Immature natural killer cell (primary cell): ENCODE measurements around the gene CHCT1. TPM values are rescaled to one million over a fixed set of nuclear protein-coding genes. Genes with fewer than 3 reads are reported as not detected.
"Not testable (repeated sequence)": the region's sequence is repeated elsewhere in the genome, so short reads cannot be mapped to it uniquely, and the experiment has no call there.

ENCODE experiments used
- DNase-seq, 3 donors: peaks; one replicate each; pipeline ENCODE4 v3.0.0; 2022; ENCODE audit warnings: mixed read lengths in 1 of 3
- H3K27ac Mint-ChIP-seq, 6 donors: one replicate each; pipeline ENCODE4 v1.8.0; 2020; ENCODE audit warnings: mixed read lengths in 6 of 6, mild to moderate bottlenecking in 5 of 6, inconsistent platforms in 4 of 6, moderate library complexity in 3 of 6
- H3K27me3 Mint-ChIP-seq, 3 donors: one replicate each; pipeline ENCODE4 v1.8.0; 2020 to 2021; ENCODE audit warnings: low read depth in 3 of 3, mild to moderate bottlenecking in 3 of 3, mixed read lengths in 3 of 3, moderate library complexity in 3 of 3, inconsistent platforms in 1 of 3
- H3K36me3 Mint-ChIP-seq, 3 donors: one replicate each; pipeline ENCODE4 v1.8.0; 2020; ENCODE audit warnings: mixed read lengths in 3 of 3, inconsistent platforms in 2 of 3, mild to moderate bottlenecking in 2 of 3
- H3K4me1 Mint-ChIP-seq, 2 donors: one replicate each; pipeline ENCODE4 v1.8.0; 2020; ENCODE audit warnings: inconsistent platforms in 2 of 2, mild to moderate bottlenecking in 2 of 2, mixed read lengths in 2 of 2, moderate library complexity in 1 of 2
- H3K4me3 Mint-ChIP-seq, 5 donors: one replicate each; pipeline ENCODE4 v1.8.0; 2020; ENCODE audit warnings: mild to moderate bottlenecking in 5 of 5, mixed read lengths in 5 of 5, inconsistent platforms in 3 of 5, moderate library complexity in 3 of 5
- H3K9me3 Mint-ChIP-seq, 6 donors: one replicate each; pipeline ENCODE4 v1.8.0; 2020; ENCODE audit warnings: mild to moderate bottlenecking in 6 of 6, mixed read lengths in 6 of 6, inconsistent platforms in 4 of 6, moderate library complexity in 3 of 6
- polyA plus RNA-seq, 3 donors: library from polyadenylated mRNA; unstranded; fragments of 300-500 nt; fragmentation: Illumina TruSeq; gene quantifications; one replicate each; pipeline ENCODE4 v1.2.3, GENCODE V29; 2021

CHCT1 gene
- polyA plus RNA-seq, 3 donors from 2014 or later = not detected

- peaks cover 0 to under 1% (median 0%) of the 10 kb centered on the region in 3 donors for H3K36me3 Mint-ChIP-seq
- no peaks in the 10 kb centered on the region for H3K9me3 Mint-ChIP-seq
- H3K4me3 Mint-ChIP-seq = no peak overlapping the region
- no peaks in the 10 kb centered on the region for H3K4me1 Mint-ChIP-seq
- peaks cover 2 to 8% (median 3%) of the 10 kb centered on the region in 3 donors for H3K27me3 Mint-ChIP-seq
- no peak for DNase-seq
- H3K27ac Mint-ChIP-seq = no peak overlapping the region
Observed at GRCh38 chr17:60415146-60415545, 7.1 kb upstream of the CHCT1 start.

GRCh38 chr17:60416368-60416925, 5.8 kb upstream of the CHCT1 start:
- H3K36me3 Mint-ChIP-seq = no peaks in the 10 kb centered on the region
- no peak overlapping the region for H3K27ac Mint-ChIP-seq
- no peak for DNase-seq
- H3K4me3 Mint-ChIP-seq = no peak overlapping the region
- peaks cover 4 to 8% of the 10 kb centered on the region in 2 donors for H3K4me1 Mint-ChIP-seq
- peaks cover 0 to 8% (median 3%) of the 10 kb centered on the region in 3 donors for H3K27me3 Mint-ChIP-seq
- H3K9me3 Mint-ChIP-seq = no peaks in the 10 kb centered on the region

- not testable (repeated sequence) for H3K27me3 Mint-ChIP-seq
Observed at GRCh38 chr17:60419003-60419402, 3.3 kb upstream of the CHCT1 start.

GRCh38 chr17:60419875-60420274, 2.4 kb upstream of the CHCT1 start:
- DNase-seq, H3K4me3 Mint-ChIP-seq, H3K27me3 Mint-ChIP-seq, H3K4me1 Mint-ChIP-seq, H3K27ac Mint-ChIP-seq, H3K36me3 Mint-ChIP-seq, H3K9me3 Mint-ChIP-seq: not testable (repeated sequence)

More at GRCh38 chr17:60419003-60419402, 3.3 kb upstream of the CHCT1 start:
- peak overlapping the region in 2 of 6 donors; percentile 13 to 54 for H3K27ac Mint-ChIP-seq
- not testable (repeated sequence) for DNase-seq, H3K36me3 Mint-ChIP-seq, H3K9me3 Mint-ChIP-seq, H3K4me1 Mint-ChIP-seq
- H3K4me3 Mint-ChIP-seq = peak overlapping the region in 1 of 5 donors; percentile 16

GRCh38 chr17:60421273-60422161, 772 bp upstream of the CHCT1 start:
- Mint-ChIP-seq H3K27me3 (peaks cover 1 to 2% (median 2%) of the 10 kb centered on the region in 3 donors), H3K9me3 (no peaks in the 10 kb centered on the region), H3K4me3 (peak overlapping the region; percentile 69 to 87 (median 81)), H3K27ac (peak overlapping the region in 5 of 6 donors; percentile 10 to 64 (median 35)), H3K36me3 (no peaks in the 10 kb centered on the region), H3K4me1 (peaks cover 7 to 8% of the 10 kb centered on the region in 2 donors)
- DNase-seq = peak; percentile 60 to 67 (median 67)

GRCh38 chr17:60423865-60424264, 1.6 kb downstream of the CHCT1 start:
- Mint-ChIP-seq H3K4me3 (no peak overlapping the region), H3K36me3 (no peaks in the 10 kb centered on the region), H3K27ac (no peak overlapping the region), H3K27me3 (peaks cover 2 to 3% (median 2%) of the 10 kb centered on the region in 3 donors), H3K9me3 (no peaks in the 10 kb centered on the region), H3K4me1 (peaks cover 7 to 8% of the 10 kb centered on the region in 2 donors)
- no peak for DNase-seq

- Mint-ChIP-seq H3K27ac (no peak overlapping the region), H3K27me3 (peaks cover 3 to 4% (median 3%) of the 10 kb centered on the region in 3 donors), H3K4me1 (peaks cover 7% of the 10 kb centered on the region in 2 donors), H3K9me3 (no peaks in the 10 kb centered on the region), H3K4me3 (no peak overlapping the region), H3K36me3 (no peaks in the 10 kb centered on the region)
- DNase-seq = no peak
Observed at GRCh38 chr17:60425626-60426025, 3.3 kb downstream of the CHCT1 start.

GRCh38 chr17:60426596-60426995, 4.3 kb downstream of the CHCT1 start:
- no peak overlapping the region for H3K4me3 Mint-ChIP-seq
- no peaks in the 10 kb centered on the region for H3K9me3 Mint-ChIP-seq
- no peaks in the 10 kb centered on the region for H3K36me3 Mint-ChIP-seq
- no peak overlapping the region for H3K27ac Mint-ChIP-seq
- no peak for DNase-seq
- peaks cover 0 to 4% of the 10 kb centered on the region in 2 donors for H3K4me1 Mint-ChIP-seq
- H3K27me3 Mint-ChIP-seq = peaks cover 3 to 7% (median 4%) of the 10 kb centered on the region in 3 donors

- H3K36me3 Mint-ChIP-seq, H3K27ac Mint-ChIP-seq, H3K9me3 Mint-ChIP-seq, H3K4me1 Mint-ChIP-seq, DNase-seq, H3K4me3 Mint-ChIP-seq, H3K27me3 Mint-ChIP-seq: not testable (repeated sequence)
Observed at GRCh38 chr17:60428491-60428890, 6.2 kb downstream of the CHCT1 start.

GRCh38 chr17:60430561-60430960, 8.3 kb downstream of the CHCT1 start:
- not testable (repeated sequence) for H3K36me3 Mint-ChIP-seq, H3K9me3 Mint-ChIP-seq, H3K27ac Mint-ChIP-seq, H3K27me3 Mint-ChIP-seq, H3K4me1 Mint-ChIP-seq, H3K4me3 Mint-ChIP-seq, DNase-seq

- not testable (repeated sequence) for H3K4me3 Mint-ChIP-seq, DNase-seq, H3K36me3 Mint-ChIP-seq, H3K27me3 Mint-ChIP-seq, H3K9me3 Mint-ChIP-seq, H3K27ac Mint-ChIP-seq, H3K4me1 Mint-ChIP-seq
Observed at GRCh38 chr17:60433021-60433997, 11.0 kb downstream of the CHCT1 start.

- no peaks in the 10 kb centered on the region for H3K36me3 Mint-ChIP-seq
- no peak overlapping the region for H3K27ac Mint-ChIP-seq
- H3K4me3 Mint-ChIP-seq = no peak overlapping the region
- no peaks in the 10 kb centered on the region for H3K9me3 Mint-ChIP-seq
- H3K27me3 Mint-ChIP-seq = peaks cover 0 to 4% (median 4%) of the 10 kb centered on the region in 3 donors
- peak; percentile 48 to 63 (median 56) for DNase-seq
- no peaks in the 10 kb centered on the region for H3K4me1 Mint-ChIP-seq
Observed at GRCh38 chr17:60435244-60436167, 13.2 kb downstream of the CHCT1 start.

GRCh38 chr17:60436676-60437075, 14.4 kb downstream of the CHCT1 start:
- Mint-ChIP-seq H3K27me3 (peaks cover 0 to 4% (median 0%) of the 10 kb centered on the region in 3 donors), H3K36me3 (no peaks in the 10 kb centered on the region), H3K27ac (no peak overlapping the region), H3K4me1 (no peaks in the 10 kb centered on the region), H3K9me3 (no peaks in the 10 kb centered on the region), H3K4me3 (no peak overlapping the region)
- DNase-seq = no peak
